NOMO-1 treated with DMSO at 0.1 percent for 48 hours (cell line): ENCODE measurements around the gene ME3.
"Not testable (repeated sequence)": the region's sequence is repeated elsewhere in the genome, so short reads cannot be mapped to it uniquely, and the experiment has no call there.

Source experiments
- DNase-seq: peaks from one replicate; lab custom pipeline; 2025; ENCODE audit not compliant: unreplicated experiment; lab: John Stamatoyannopoulos, UW

ME3 gene

GRCh38 chr11:86666193-86666592 lies 6.2 kb downstream of the ME3 start:
- no peak for DNase-seq

- DNase-seq, result no peak
These were observed 7.5 kb downstream of the ME3 start for GRCh38 chr11:86664930-86665329.

DNA sequence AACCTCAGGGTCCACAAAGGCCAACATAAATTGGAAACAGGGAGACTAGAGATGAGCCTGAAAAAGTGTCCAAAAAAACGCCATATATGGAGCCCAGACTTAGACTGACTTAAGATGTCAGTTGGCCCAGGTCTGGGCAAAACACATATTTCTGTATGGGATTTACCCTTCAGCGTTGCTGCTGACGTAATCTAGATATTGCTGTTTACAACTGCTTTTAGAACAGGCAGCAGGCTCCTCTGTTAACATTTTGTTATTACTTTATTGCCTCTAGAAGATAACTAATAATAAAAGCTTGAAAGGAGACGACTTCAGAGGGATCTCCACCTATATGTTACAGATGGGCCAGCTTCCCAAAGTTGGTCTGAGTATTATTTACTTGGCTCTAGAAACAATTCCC lies 8.7 kb downstream of the ME3 start:
- DNase-seq, result no peak

DNA sequence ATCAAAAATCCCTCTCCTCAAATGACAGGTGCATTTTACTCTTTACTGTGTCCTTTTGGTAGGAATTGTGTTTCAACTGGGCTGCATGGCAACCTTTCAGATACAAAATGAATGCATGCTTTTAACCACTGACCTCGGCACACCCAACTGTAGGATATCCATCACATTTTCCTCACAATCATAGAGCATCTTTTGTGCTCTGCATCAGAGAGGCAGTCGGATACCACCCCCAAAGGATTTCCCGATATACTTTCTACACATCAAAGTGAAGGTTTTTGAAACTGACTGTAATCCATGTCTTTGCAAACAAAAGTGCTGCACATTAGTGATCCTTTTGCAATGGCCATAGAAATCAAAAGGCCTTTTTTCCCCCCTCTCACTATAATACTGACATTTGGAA lies 9.1 kb downstream of the ME3 start:
- DNase-seq, result no peak

DNA sequence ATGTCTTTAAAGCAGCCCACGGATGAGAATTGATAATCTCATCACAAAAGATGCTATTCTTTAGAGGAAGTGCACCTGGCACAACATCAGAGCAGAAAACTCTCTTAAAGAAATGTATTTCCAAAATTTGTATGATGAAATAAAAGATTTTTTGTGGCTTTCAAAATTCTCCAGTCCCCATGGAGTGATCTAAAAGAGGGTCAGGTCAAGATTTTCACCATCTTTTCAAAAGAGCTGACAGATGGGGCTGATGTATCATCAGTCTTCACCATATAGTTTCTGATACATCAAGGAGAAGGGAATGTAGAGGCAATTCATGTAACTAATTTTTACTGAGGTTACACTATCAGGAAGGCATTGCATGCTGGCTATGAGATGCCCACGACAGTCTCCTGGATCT lies 11.7 kb downstream of the ME3 start:
- DNase-seq, result no peak

DNA sequence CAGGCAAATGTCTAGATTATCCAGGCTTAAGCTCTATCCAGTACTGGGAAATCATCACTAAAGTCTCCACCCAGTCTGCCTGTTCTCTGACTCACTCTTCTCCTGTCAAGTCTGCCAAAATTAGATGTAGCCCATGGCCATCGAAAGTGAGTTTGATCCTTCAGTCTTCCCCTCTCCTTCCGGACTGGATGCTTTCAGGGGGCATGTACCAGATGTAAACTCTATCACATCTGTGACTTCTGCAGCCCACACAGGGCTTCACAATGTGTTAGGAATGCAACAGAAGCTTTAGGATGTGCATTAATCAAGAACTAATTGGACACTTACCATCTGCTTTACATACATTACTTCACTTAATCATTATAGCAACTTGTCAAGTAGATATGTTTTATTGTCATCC lies 12.3 kb downstream of the ME3 start:
- no peak for DNase-seq

DNA sequence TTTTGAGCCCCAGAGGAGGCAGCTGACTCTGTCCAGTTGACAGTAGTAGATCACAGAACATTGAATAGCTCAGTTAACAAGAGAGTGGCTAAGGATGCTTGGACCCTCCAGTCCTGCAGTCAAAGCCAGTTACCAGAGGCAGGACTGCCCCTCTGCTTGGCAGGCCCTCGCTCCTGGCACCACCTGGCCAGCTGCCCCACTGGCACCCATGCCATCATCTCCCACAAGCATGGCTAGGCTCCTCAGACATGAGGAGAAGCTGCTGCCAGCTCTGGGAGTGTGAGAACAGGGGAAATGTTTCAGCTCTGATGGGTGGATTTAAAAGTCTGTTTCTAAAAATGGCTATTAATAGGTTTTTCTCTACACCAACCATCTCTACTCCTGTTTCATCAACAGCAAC lies 13.9 kb downstream of the ME3 start:
- no peak for DNase-seq

DNA sequence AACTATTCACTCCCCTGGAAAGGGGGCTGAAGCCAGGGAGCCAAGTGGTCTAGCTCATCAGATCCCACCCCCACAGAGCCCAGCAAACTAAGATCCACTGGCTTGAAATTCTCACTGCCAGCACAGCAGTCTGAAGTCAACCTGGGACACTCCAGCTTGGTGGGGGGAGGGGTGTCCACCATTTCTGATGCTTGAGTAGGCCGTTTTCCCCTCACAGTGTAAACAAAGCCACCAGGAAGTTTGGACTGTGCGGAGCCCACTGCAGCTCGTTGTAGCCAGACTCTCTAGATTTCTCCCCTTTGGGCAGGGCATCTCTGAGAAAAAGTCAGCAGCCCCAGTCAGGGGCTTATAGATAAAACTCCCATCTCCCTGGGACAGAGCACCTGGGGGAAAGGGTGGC lies 27.2 kb downstream of the ME3 start:
- DNase-seq, result not testable (repeated sequence)

- DNase-seq, result no peak
These were observed 28.1 kb downstream of the ME3 start for GRCh38 chr11:86644291-86644690.

- no peak for DNase-seq
These were observed 30.7 kb downstream of the ME3 start for GRCh38 chr11:86641537-86642261.

DNA sequence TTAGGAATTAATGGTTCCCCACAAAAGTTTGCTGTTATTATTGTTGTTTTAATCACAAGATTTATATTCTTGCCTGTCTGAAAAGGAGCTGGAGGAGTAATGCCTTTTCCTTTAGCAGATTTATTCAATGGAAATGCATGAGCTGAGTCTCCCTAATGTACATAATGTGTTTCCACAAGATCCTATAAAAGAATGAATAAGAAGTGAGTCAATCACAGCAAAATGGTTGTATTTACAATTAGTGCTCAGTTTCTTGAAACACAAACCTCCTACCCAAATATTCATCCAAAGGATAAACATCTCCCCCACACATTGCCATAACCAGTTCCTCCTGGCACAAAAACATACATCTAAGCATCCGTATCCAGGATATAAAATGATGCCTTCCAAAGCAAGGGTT lies 33.3 kb downstream of the ME3 start:
- DNase-seq, result no peak

DNA sequence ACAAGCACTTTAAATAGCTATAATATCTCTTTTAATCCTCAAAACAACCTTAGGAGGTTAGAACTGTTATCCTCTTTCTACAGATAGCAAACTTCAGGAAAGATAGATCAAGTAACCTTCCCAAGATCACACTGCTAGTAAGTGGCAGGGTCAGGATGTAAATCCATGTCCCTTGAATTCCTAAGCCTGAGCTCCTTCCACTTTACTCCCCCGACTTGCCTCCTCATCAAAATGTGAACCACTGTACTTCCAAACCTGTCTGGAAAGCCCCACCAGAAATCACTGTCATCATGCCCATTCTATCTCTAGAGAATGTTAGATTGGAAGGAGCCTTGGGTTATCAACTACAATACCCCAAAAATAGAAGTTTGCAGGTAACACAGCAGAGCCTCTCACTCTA lies 33.7 kb downstream of the ME3 start:
- no peak for DNase-seq

- DNase-seq, result peak; percentile 44
These were observed 34.4 kb downstream of the ME3 start for GRCh38 chr11:86637988-86638387.

DNA sequence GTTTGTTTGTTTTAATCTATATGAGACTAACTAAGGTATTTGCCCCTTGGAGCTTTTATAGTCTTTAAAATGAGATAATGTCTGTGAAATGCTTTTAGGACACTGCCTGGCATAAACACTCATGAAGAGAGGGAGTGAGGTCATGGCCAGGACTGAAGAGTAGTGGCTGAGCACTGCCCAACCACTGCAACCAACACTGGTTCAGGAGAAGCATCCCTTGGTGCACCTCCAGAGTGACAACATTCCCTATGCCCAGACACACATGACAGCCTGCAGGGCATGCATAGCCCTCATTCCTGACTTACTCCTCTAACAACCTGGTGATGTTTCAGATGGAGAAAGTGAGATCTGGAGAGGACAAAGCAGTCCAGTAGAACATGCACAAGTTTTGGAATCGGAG lies 36.1 kb downstream of the ME3 start:
- no peak for DNase-seq

GRCh38 chr11:86632499-86633269 lies 39.7 kb downstream of the ME3 start:
- DNase-seq, result peak; percentile 27

GRCh38 chr11:86630229-86630981 lies 42.0 kb downstream of the ME3 start:
- DNase-seq, result no peak

GRCh38 chr11:86629045-86629706 lies 43.2 kb downstream of the ME3 start:
- no peak for DNase-seq

GRCh38 chr11:86627776-86628455 lies 44.5 kb downstream of the ME3 start:
- no peak for DNase-seq

GRCh38 chr11:86625981-86626380 lies 46.4 kb downstream of the ME3 start:
- peak; percentile 57 for DNase-seq

- no peak for DNase-seq
These were observed 46.9 kb downstream of the ME3 start for GRCh38 chr11:86625544-86625943.

- DNase-seq, result no peak
These were observed 48.0 kb downstream of the ME3 start for GRCh38 chr11:86624366-86624765.
